BJ (cell line): ENCODE measurements around the gene SH3RF3. TPM values are rescaled to one million over a fixed set of nuclear protein-coding genes. Genes with fewer than 3 reads are reported as not detected.

Experiments
- CTCF ChIA-PET: fragments of 350-600 bp; formaldehyde crosslinking; extraction: SDS; loops from one replicate; lab custom pipeline; 2021; ENCODE audit warnings: antibody characterized with exemption, inconsistent platforms; lab: Yijun Ruan, JAX
- POLR2A ChIA-PET: fragments of 300-600 bp; sonication (Branson Sonifier 250); formaldehyde crosslinking; extraction: SDS; loops from one replicate; lab custom pipeline; 2021; ENCODE audit warnings: antibody characterized with exemption; lab: Charles Lee
- DNase-seq: peaks from one replicate; pipeline ENCODE4 v3.0.0-alpha.2; 2011; ENCODE audit warnings: low read depth
- H3K27me3 ChIP-seq: 2 replicates; pipeline ENCODE4 v1.6.0; 2011; ENCODE audit warnings: low read length; ENCODE audit not compliant: control insufficient read depth, insufficient read depth
- H3K36me3 ChIP-seq: 2 replicates; pipeline ENCODE4 v1.5.1; 2011; ENCODE audit warnings: low read length; ENCODE audit not compliant: control insufficient read depth, insufficient read depth
- H3K4me3 ChIP-seq: 2 replicates; pipeline ENCODE4 v1.5.1; 2011; ENCODE audit warnings: low read depth, mild to moderate bottlenecking, control low read depth, low read length
- polyA plus RNA-seq: library from polyadenylated mRNA; depleted of rRNA; stranded (reverse); fragments of >200 nt; gene quantifications from 2 replicates; pipeline ENCODE4 v1.2.3, GENCODE V29; 2011
- TF ChIP-seq, protein P1 (sequence below): IDR thresholded peaks from 2 replicates; pipeline ENCODE4 v1.5.1; 2011; ENCODE audit warnings: low read depth, mild to moderate bottlenecking, control low read depth, inconsistent platforms, low read length, moderate library complexity; ENCODE audit not compliant: insufficient read depth

SH3RF3 gene
- polyA plus RNA-seq, 1 experiment: 3.6 TPM

DNA sequence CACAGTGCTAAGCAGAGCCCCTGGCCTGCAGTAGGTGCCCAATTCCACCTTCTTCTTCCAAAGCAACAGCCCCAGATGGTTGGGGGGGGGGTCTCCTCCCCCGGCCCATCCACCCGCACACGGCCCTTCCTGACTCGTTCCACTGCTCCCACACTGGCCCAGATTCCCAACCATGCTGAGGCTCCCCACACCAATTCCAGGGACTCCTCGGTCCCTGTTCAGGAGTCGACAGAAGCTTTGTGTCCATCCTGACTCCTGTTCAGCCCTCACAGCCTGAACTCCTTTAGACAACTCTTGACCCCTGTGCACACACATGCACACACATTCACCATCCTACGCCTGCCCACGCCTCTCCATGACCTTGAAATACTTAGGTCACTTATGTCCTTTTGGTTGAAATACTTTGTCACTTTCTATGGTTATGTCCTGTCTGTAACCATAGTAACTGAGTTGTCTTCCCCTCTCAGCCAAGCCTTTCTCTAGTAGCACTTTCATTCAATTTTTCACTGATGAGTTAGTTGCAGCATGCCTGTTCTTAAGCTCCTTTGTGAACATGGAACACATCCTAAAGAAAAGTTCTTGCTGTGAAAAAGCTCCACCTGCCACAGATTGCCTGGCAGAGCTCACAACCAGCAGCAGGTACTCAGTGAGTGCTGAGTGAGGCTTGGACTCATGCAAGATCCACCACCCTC lies 258.9 kb downstream of the SH3RF3 start:
- H3K27me3 ChIP-seq: no peaks in the 10 kb centered on the region
- POLR2A ChIA-PET: no interaction called here
- H3K36me3 ChIP-seq: no peaks in the 10 kb centered on the region; the same call in none of the 2 replicates
- CTCF ChIA-PET: interaction anchor here (1.3 to 1.4 kb wide), 2 partner anchors 10 to 14 kb away, joined by 3 to 5 read pairs; no protein-coding TSS in a partner anchor
- TF ChIP-seq, protein P1, sequence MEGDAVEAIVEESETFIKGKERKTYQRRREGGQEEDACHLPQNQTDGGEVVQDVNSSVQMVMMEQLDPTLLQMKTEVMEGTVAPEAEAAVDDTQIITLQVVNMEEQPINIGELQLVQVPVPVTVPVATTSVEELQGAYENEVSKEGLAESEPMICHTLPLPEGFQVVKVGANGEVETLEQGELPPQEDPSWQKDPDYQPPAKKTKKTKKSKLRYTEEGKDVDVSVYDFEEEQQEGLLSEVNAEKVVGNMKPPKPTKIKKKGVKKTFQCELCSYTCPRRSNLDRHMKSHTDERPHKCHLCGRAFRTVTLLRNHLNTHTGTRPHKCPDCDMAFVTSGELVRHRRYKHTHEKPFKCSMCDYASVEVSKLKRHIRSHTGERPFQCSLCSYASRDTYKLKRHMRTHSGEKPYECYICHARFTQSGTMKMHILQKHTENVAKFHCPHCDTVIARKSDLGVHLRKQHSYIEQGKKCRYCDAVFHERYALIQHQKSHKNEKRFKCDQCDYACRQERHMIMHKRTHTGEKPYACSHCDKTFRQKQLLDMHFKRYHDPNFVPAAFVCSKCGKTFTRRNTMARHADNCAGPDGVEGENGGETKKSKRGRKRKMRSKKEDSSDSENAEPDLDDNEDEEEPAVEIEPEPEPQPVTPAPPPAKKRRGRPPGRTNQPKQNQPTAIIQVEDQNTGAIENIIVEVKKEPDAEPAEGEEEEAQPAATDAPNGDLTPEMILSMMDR: no peak
- no peak overlapping the region for H3K4me3 ChIP-seq
- no peak for DNase-seq

DNA sequence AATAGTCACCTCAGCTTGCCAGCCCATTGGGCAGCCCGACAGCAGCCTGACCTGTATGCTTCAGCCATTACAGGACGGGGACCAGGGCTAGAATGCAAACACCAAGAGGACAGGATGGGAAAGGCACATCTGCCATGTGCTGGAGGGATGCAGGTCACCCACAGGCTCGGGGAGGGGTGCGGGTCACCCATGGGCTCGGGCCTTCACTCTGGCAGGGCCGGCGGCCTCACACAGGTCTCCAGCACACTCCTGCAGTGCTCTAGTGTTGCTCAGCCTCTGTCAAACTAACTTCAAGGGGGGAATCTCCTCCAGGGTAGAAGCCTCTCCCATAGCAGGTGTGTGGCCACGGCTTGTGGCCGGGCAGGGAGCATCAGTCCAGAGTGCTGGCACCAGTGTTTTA lies 262.2 kb downstream of the SH3RF3 start:
- Histone ChIP-seq H3K4me3 (no peak overlapping the region), H3K36me3 (peaks cover 2% of the 10 kb centered on the region), H3K27me3 (no peaks in the 10 kb centered on the region)
- no peak for DNase-seq
- TF ChIP-seq, protein P1: no peak
- ChIA-PET CTCF (interaction anchor here (0.6 kb wide), 2 partner anchors 10 to 273 kb away, joined by 3 to 5 read pairs; no protein-coding TSS in a partner anchor), POLR2A (no interaction called here)

DNA sequence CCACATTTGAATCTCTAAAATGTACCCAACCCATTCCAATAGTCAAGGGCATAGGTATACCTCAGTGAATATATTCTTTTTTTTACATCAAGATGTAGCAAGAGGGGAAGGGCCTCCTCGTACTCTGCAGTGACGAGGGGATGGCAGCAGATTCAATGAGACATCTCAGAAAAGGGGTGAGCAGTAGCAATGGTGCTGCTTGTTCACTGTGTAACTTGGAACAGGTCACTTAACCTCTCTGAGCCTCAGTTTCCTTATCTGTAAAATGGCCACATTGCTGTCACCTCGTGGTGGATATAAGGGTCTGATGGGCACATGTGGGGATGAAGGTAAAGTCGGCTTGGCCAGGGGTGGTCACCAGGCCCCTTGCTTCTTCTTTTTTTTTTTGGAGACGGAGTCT lies 263.1 kb downstream of the SH3RF3 start:
- Histone ChIP-seq H3K36me3 (peaks cover 2% of the 10 kb centered on the region), H3K4me3 (no peak overlapping the region), H3K27me3 (no peaks in the 10 kb centered on the region)
- TF ChIP-seq, protein P1: no peak
- ChIA-PET CTCF (no interaction called here), POLR2A (no interaction called here)
- no peak for DNase-seq

DNA sequence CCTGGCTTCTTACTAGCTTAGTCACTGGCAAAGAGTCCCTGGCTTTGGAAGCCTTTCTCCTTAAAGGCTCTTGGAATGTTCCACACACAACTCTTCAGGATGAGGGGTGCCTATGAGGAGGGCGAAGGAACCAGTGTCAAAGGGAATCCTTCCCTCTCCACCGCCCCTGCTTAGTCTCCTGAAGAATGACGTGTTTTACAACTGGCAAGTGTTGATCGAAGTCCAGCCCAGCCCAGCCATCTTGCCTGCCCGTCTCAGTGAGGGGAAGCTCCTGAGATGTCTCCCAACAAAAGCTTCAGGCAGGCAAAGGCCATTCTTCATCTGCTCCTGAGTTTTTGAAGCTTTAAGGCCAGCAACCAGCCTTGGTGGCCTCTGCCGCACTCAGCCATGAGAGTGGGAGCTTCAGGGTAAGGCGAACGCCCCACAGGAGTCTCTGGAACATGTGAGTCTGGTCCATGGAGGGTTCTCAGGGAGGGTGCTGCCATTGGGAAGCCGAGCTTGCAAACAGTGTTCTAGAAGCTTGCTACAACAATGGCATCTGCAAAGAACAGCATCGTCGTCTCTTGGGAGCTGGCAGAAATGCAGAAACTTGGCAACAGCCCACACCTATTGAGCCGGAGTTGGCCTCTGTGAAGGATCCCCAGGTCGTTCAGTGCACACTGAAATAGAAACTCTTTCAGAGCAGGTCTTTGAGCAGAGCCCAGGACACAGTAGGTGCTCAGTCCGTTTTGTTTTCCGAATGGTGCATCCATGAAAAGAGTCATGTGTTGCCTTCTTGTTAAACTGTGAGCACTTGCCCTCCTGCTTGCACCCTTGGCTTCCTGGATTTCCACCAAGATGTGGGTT lies 264.0 kb downstream of the SH3RF3 start:
- no peak for DNase-seq
- no peak overlapping the region for H3K4me3 ChIP-seq
- POLR2A ChIA-PET: no interaction called here
- no peaks in the 10 kb centered on the region for H3K27me3 ChIP-seq
- CTCF ChIA-PET: interaction anchor here (1.1 kb wide), 1 partner anchor 118 kb away, joined by 5 read pairs; no protein-coding TSS in a partner anchor
- H3K36me3 ChIP-seq: peaks cover 2% of the 10 kb centered on the region
- TF ChIP-seq, protein P1: no peak

DNA sequence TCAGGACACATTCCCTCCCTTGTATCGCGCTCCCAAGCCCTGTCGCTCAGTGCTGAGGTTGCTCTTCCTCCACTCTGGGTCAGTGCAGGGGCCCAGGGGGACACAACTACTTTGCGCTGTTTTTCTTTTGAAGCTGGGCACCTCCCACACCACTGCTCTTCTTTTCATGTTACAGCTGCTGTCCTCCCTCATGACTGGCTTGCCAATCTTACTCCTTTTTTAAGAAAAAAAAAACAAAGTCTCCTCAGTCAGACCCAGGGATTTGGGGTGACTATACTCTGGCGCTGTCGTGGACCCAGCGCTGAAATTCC lies 264.6 kb downstream of the SH3RF3 start:
- H3K4me3 ChIP-seq: no peak overlapping the region
- no peak for DNase-seq
- ChIA-PET CTCF (interaction anchor here (1.1 kb wide), 1 partner anchor 117 kb away, joined by 5 read pairs; no protein-coding TSS in a partner anchor), POLR2A (no interaction called here)
- TF ChIP-seq, protein P1: no peak
- H3K36me3 ChIP-seq: peaks cover 2% of the 10 kb centered on the region
- H3K27me3 ChIP-seq: no peaks in the 10 kb centered on the region
